Stomach (tissue), 4 donors: Measurements from ENCODE around the gene IFNLR1.

ENCODE experiments used
- CTCF ChIP-seq, 7 experiments: fragments of 450-650 bp in 4 of 7; fragments of 200-600 bp in 3 of 7; sonication (generic) in 3 of 7; IDR thresholded peaks; one replicate each; pipeline ENCODE4 v1.5.1; 2016 to 2019; ENCODE audit warnings: antibody characterized with exemption in 7 of 7, control low read depth in 2 of 7, mild to moderate bottlenecking in 1 of 7
- EP300 ChIP-seq: sonication (generic); formaldehyde crosslinking; IDR thresholded peaks from one replicate; pipeline ENCODE4 v1.6.1; 2017; ENCODE audit warnings: antibody characterized with exemption
- POLR2A ChIP-seq, 4 donors: fragments of 450-650 bp; IDR thresholded peaks; one replicate each; pipeline ENCODE4 v1.6.1; 2016; ENCODE audit warnings: antibody characterized with exemption in 4 of 4, control low read depth in 2 of 4, mild to moderate bottlenecking in 1 of 4, moderate library complexity in 1 of 4

GRCh38 chr1:24186993-24187790, at the start of gene IFNLR1:
- TF ChIP-seq CTCF (IDR thresholded peaks at IDR 0.05) (no peak), POLR2A (IDR thresholded peaks at IDR 0.05) (no peak), EP300 (no peak)
